SK-N-SH (cell line): ENCODE results near the gene MYOM1. TPM values are rescaled to one million over a fixed set of nuclear protein-coding genes. Genes with fewer than 3 reads are reported as not detected.

Experiments
- CTCF ChIA-PET: fragments of 300-600, 350-600 bp; formaldehyde crosslinking; extraction: SDS; loops from one replicate; lab custom pipeline; 2021; lab: Yijun Ruan, JAX
- POLR2A ChIA-PET: fragments of 350-600 bp; sonication (Branson Sonifier 250); formaldehyde crosslinking; extraction: SDS; loops from one replicate; lab custom pipeline; 2020; ENCODE audit warnings: antibody characterized with exemption, inconsistent platforms; lab: Yijun Ruan, JAX
- DNase-seq: peaks from one replicate; pipeline ENCODE4 v3.0.0; 2012
- H2AFZ ChIP-seq: fragments of 200-600 bp; sonication (generic); 2 replicates; pipeline ENCODE4 v1.8.1; 2016; ENCODE audit warnings: antibody characterized with exemption, mild to moderate bottlenecking, low read depth
- H3F3A ChIP-seq: fragments of 200-600 bp; sonication (generic); replicated peaks from 2 replicates; pipeline ENCODE3; 2016; ENCODE audit warnings: antibody characterized with exemption, mild to moderate bottlenecking; ENCODE audit not compliant: insufficient read depth
- H3K27ac ChIP-seq, 2 experiments: fragments of 200-500 bp in 1 of 2; fragments of 200-600 bp in 1 of 2; sonication (Bioruptor generic) in 1 of 2; sonication (generic), shearing (Covaris generic) in 1 of 2; 2 replicates each; pipeline versions ENCODE4 v1.5.1 to v1.6.1; 2014 to 2016; ENCODE audit warnings: low read depth in 2 of 2, inconsistent platforms in 1 of 2, low read length in 1 of 2, mild to moderate bottlenecking in 1 of 2, mixed read lengths in 1 of 2
- H3K27me3 ChIP-seq: fragments of 200-600 bp; sonication (generic), shearing (Covaris generic); 2 replicates; pipeline ENCODE4 v1.6.1; 2016; ENCODE audit warnings: mixed run types; ENCODE audit not compliant: insufficient read depth
- H3K36me3 ChIP-seq, 2 experiments: fragments of 200-500 bp in 1 of 2; fragments of 200-600 bp in 1 of 2; sonication (Bioruptor generic) in 1 of 2; sonication (generic) in 1 of 2; replicated peaks in 1 of 2; 2 replicates each; pipeline versions ENCODE3 to v1.5.1; 2014 to 2016; ENCODE audit warnings: low read length in 1 of 2, mild to moderate bottlenecking in 1 of 2; ENCODE audit not compliant: insufficient read depth in 2 of 2, control insufficient read depth in 1 of 2
- H3K4me1 ChIP-seq, 2 experiments: fragments of 200-500 bp in 1 of 2; fragments of 200-600 bp in 1 of 2; sonication (Bioruptor generic) in 1 of 2; sonication (generic), shearing (Covaris generic) in 1 of 2; 2 replicates each; pipeline versions ENCODE4 v1.5.1 to v1.6.1; 2014 to 2016; ENCODE audit warnings: low read depth in 1 of 2, low read length in 1 of 2, mixed run types in 1 of 2; ENCODE audit not compliant: insufficient read depth in 2 of 2, control insufficient read depth in 1 of 2
- H3K4me2 ChIP-seq: fragments of 200-600 bp; sonication (generic), shearing (Covaris generic); 2 replicates; pipeline ENCODE4 v1.6.1; 2017; ENCODE audit warnings: mixed run types
- H3K4me3 ChIP-seq, 2 experiments: fragments of 200-500 bp in 1 of 2; fragments of 200-600 bp in 1 of 2; sonication (Bioruptor generic) in 1 of 2; sonication (generic), shearing (Covaris generic) in 1 of 2; 2 replicates each; pipeline versions ENCODE4 v1.5.1 to v1.8.1; 2014 to 2016; ENCODE audit warnings: low read depth in 2 of 2, inconsistent platforms in 1 of 2, low read length in 1 of 2, mild to moderate bottlenecking in 1 of 2, mixed read lengths in 1 of 2, moderate library complexity in 1 of 2
- H3K79me2 ChIP-seq: fragments of 200-600 bp; sonication (generic); 2 replicates; pipeline ENCODE4 v1.8.1; 2017; ENCODE audit warnings: mild to moderate bottlenecking; ENCODE audit not compliant: insufficient read depth
- H3K9ac ChIP-seq: fragments of 200-600 bp; sonication (generic); 2 replicates; pipeline ENCODE4 v1.6.1; 2017; ENCODE audit warnings: mixed run types
- H3K9me2 ChIP-seq: fragments of 200-600 bp; sonication (generic); 2 replicates; pipeline ENCODE4 v1.6.1; 2017; ENCODE audit warnings: mixed run types
- H3K9me3 ChIP-seq: fragments of 200-600 bp; sonication (generic); 2 replicates; pipeline ENCODE4 v1.6.1; 2017; ENCODE audit warnings: mixed run types, mild to moderate bottlenecking, moderate library complexity
- H4K20me1 ChIP-seq: fragments of 200-600 bp; sonication (generic); 2 replicates; pipeline ENCODE4 v1.6.1; 2017; ENCODE audit warnings: mild to moderate bottlenecking, mixed run types; ENCODE audit not compliant: insufficient read depth
- CTCF ChIP-seq: fragments of 200-600 bp; sonication (generic); IDR thresholded peaks from 2 replicates; pipeline ENCODE4 v1.6.1; 2017; ENCODE audit warnings: antibody characterized with exemption, mild to moderate bottlenecking, moderate library complexity
- ELF1 ChIP-seq: IDR thresholded peaks from 2 replicates; pipeline ENCODE4 v1.4.0; 2012
- EP300 ChIP-seq, 2 experiments: IDR thresholded peaks; 2 replicates each; pipeline versions ENCODE4 v1.4.0 to v1.6.1; 2012; ENCODE audit warnings: borderline replicate concordance in 1 of 2, low read depth in 1 of 2, low read length in 1 of 2
- EZH2phosphoT487 ChIP-seq: fragments of 200-600 bp; sonication (generic); IDR thresholded peaks from 2 replicates; pipeline ENCODE4 v1.6.1; 2017; ENCODE audit warnings: low read depth, mixed run types, mild to moderate bottlenecking, antibody characterized with exemption, moderate library complexity, borderline replicate concordance
- FOXM1 ChIP-seq: IDR thresholded peaks from 2 replicates; pipeline ENCODE4 v1.4.0; 2012; ENCODE audit warnings: low read depth, mild to moderate bottlenecking
- GABPA ChIP-seq: IDR thresholded peaks from 2 replicates; pipeline ENCODE4 v1.4.0; 2012; ENCODE audit warnings: low read depth, mild to moderate bottlenecking
- JUND ChIP-seq: IDR thresholded peaks from 2 replicates; pipeline ENCODE4 v1.4.0; 2012
- MAX ChIP-seq: IDR thresholded peaks from 2 replicates; pipeline ENCODE4 v1.4.0; 2012; ENCODE audit warnings: low read depth
- MEF2A ChIP-seq: IDR thresholded peaks from 2 replicates; pipeline ENCODE4 v1.4.0; 2012; ENCODE audit warnings: low read depth, borderline replicate concordance
- NFIC ChIP-seq: IDR thresholded peaks from 2 replicates; pipeline ENCODE4 v1.4.0; 2012; ENCODE audit warnings: borderline replicate concordance
- POLR2AphosphoS5 ChIP-seq: IDR thresholded peaks from 2 replicates; pipeline ENCODE4 v1.6.1; 2012; ENCODE audit warnings: low read depth, low read length
- SIN3A ChIP-seq: IDR thresholded peaks from 2 replicates; pipeline ENCODE4 v1.6.1; 2012; ENCODE audit warnings: low read depth, mild to moderate bottlenecking, low read length, moderate library complexity, borderline replicate concordance
- TCF12 ChIP-seq: IDR thresholded peaks from 2 replicates; pipeline ENCODE4 v1.4.0; 2012
- TEAD4 ChIP-seq: IDR thresholded peaks from 2 replicates; pipeline ENCODE4 v1.4.0; 2012; ENCODE audit warnings: mild to moderate bottlenecking, borderline replicate concordance; ENCODE audit not compliant: insufficient read depth
- WGBS: methylation state at CpG from one replicate; pipeline ENCODE4 v1.1.6; 2017; ENCODE audit warnings: low lambda C conversion rate; 5-methylcytosine and 5-hydroxymethylcytosine counted together
- polyA plus RNA-seq, 3 experiments: library from polyadenylated mRNA; depleted of rRNA; stranded (reverse); fragments of >200 nt; gene quantifications; 2 replicates each; pipeline ENCODE4 v1.2.3, GENCODE V29; 2012
- TF ChIP-seq, protein P1 (sequence below): IDR thresholded peaks from 2 replicates; pipeline ENCODE4; 2012
- TF ChIP-seq, protein P2 (sequence below): IDR thresholded peaks from 2 replicates; pipeline ENCODE4 v1.4.0; 2012; ENCODE audit warnings: low read depth, borderline replicate concordance

Gene MYOM1
- polyA plus RNA-seq, 1 of the 3 experiments (the other 2 are of a cell fraction): 0.07 TPM

- no peak overlapping the region for H3K4me3 ChIP-seq
- 19% methylated on average over 3 of the region's 3 CpGs for WGBS
- peaks cover 18% of the 10 kb centered on the region for H3F3A ChIP-seq
- H4K20me1 ChIP-seq: no peaks in the 10 kb centered on the region
- 0 out of 2 replicates have a peak overlapping the region, but pooled peaks have one; percentile 8 for H3K9ac ChIP-seq
- ChIA-PET CTCF (interaction anchor here (0.6 to 1.7 kb wide), 3 partner anchors 18 to 164 kb away, joined by 3 to 6 read pairs (median 3); no protein-coding TSS in a partner anchor), POLR2A (no interaction called here)
- H2AFZ ChIP-seq: peak overlapping the region; percentile 12; the same call in 1 of the 2 replicates
- H3K9me2 ChIP-seq: no peaks in the 10 kb centered on the region
- H3K9me3 ChIP-seq: no peaks in the 10 kb centered on the region
- TF ChIP-seq CTCF: no peak
- TF ChIP-seq NFIC: 0 out of 2 replicates have a peak, but pooled peaks have one; percentile 30
- no peak for TF ChIP-seq EZH2phosphoT487
- TF ChIP-seq JUND: peak; percentile 45
- TF ChIP-seq POLR2AphosphoS5: no peak
- TF ChIP-seq MAX: no peak
- TF ChIP-seq EP300 (IDR thresholded peaks at IDR 0.05; ENCODE audit: borderline replicate concordance in 1 of 2, low read depth in 1 of 2, low read length in 1 of 2): peak in 1 of 2 experiments; percentile 48; a peak in 2 of 4 replicates
- TF ChIP-seq FOXM1: peak; percentile 51; the same call in 1 of the 2 replicates
- TF ChIP-seq TCF12: peak; percentile 51
- TF ChIP-seq, protein P1, sequence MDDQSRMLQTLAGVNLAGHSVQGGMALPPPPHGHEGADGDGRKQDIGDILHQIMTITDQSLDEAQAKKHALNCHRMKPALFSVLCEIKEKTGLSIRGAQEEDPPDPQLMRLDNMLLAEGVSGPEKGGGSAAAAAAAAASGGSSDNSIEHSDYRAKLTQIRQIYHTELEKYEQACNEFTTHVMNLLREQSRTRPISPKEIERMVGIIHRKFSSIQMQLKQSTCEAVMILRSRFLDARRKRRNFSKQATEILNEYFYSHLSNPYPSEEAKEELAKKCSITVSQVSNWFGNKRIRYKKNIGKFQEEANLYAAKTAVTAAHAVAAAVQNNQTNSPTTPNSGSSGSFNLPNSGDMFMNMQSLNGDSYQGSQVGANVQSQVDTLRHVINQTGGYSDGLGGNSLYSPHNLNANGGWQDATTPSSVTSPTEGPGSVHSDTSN: peak; percentile 83
- no peaks in the 10 kb centered on the region for H3K27me3 ChIP-seq
- H3K79me2 ChIP-seq: no peaks in the 10 kb centered on the region
- H3K4me2 ChIP-seq: peak overlapping the region; percentile 7; the same call in 1 of the 2 replicates
- DNase-seq: no peak
- peak overlapping the region; percentile 63 to 79; a peak in 3 of 4 replicates for H3K27ac ChIP-seq
- H3K36me3 ChIP-seq: no peaks in the 10 kb centered on the region
- H3K4me1 ChIP-seq: peaks cover 6 to 15% of the 10 kb centered on the region in 2 experiments
Measured at GRCh38 chr18:3081584-3081991, 138.2 kb downstream of the MYOM1 start.

DNA sequence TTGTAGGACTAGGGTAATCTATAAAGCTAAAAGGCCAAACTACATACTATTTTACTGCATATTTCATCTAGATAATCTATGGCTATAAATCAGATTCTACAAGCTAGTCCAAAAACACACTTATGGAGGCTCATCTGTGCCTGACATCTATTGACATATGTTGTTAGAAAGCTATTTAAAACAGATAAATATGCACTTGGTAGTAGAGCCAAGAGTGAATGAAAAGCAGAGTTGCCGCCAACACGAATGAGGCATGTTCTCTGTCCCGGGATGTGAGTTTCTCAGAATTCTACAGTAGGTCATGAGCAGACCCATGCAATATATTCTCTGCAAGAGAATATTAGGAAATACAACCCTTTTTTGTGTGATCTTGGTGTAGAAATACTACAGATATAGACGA is 140.1 kb downstream of the MYOM1 start:
- Histone ChIP-seq H3K36me3 (no peaks in the 10 kb centered on the region), H3K79me2 (no peaks in the 10 kb centered on the region), H3K27me3 (no peaks in the 10 kb centered on the region), H4K20me1 (no peaks in the 10 kb centered on the region), H3F3A (peaks cover 12% of the 10 kb centered on the region), H3K9me2 (no peaks in the 10 kb centered on the region), H3K4me1 (peaks cover 0 to 15% of the 10 kb centered on the region in 2 experiments; a peak in 3 of 4 replicates), H3K4me2 (no peak overlapping the region), H3K9me3 (no peaks in the 10 kb centered on the region), H2AFZ (no peak overlapping the region), H3K4me3 (no peak overlapping the region), H3K27ac (no peak overlapping the region), H3K9ac (no peak overlapping the region)
- POLR2A ChIA-PET: no interaction called here
- no peak for DNase-seq
- no peak for TF ChIP-seq TEAD4
- TF ChIP-seq MEF2A: no peak
- TF ChIP-seq ELF1: no peak
- TF ChIP-seq SIN3A: no peak
- TF ChIP-seq GABPA: no peak
- TF ChIP-seq, protein P2, sequence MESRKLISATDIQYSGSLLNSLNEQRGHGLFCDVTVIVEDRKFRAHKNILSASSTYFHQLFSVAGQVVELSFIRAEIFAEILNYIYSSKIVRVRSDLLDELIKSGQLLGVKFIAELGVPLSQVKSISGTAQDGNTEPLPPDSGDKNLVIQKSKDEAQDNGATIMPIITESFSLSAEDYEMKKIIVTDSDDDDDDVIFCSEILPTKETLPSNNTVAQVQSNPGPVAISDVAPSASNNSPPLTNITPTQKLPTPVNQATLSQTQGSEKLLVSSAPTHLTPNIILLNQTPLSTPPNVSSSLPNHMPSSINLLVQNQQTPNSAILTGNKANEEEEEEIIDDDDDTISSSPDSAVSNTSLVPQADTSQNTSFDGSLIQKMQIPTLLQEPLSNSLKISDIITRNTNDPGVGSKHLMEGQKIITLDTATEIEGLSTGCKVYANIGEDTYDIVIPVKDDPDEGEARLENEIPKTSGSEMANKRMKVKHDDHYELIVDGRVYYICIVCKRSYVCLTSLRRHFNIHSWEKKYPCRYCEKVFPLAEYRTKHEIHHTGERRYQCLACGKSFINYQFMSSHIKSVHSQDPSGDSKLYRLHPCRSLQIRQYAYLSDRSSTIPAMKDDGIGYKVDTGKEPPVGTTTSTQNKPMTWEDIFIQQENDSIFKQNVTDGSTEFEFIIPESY: no peak
- CTCF ChIA-PET: interaction anchor here (9.3 kb wide), 1 partner anchor 17 kb away, joined by 70 read pairs; no protein-coding TSS in a partner anchor
- WGBS: 92% methylated on average over 4 of the region's 4 CpGs
